HL-60 (cell line): ENCODE data around the gene NDUFS7.
"Not testable (repeated sequence)": the region's sequence is repeated elsewhere in the genome, so short reads cannot be mapped to it uniquely, and the experiment has no call there.

Experiments used
- DNase-seq, 2 experiments: peaks; one replicate each; pipeline ENCODE4 v3.0.0-alpha.2; 2010 to 2020; ENCODE audit warnings: low read depth in 1 of 2, low spot score in 1 of 2
- H3K27ac ChIP-seq: fragments of 250-450 bp; sonication (Bioruptor Pico); replicated peaks from 2 replicates; pipeline ENCODE4 v1.5.1; 2020; ENCODE audit warnings: mild to moderate bottlenecking, moderate library complexity
- H3K27me3 ChIP-seq: fragments of 250-450 bp; sonication (Bioruptor Pico); 2 replicates; pipeline ENCODE4 v1.5.1; 2021; ENCODE audit warnings: mild to moderate bottlenecking, moderate library complexity; ENCODE audit not compliant: insufficient read depth, poor library complexity, severe bottlenecking
- H3K4me3 ChIP-seq: replicated peaks from 2 replicates; pipeline ENCODE4 v1.5.1; 2011; ENCODE audit warnings: mild to moderate bottlenecking, control low read depth, low read length; ENCODE audit not compliant: insufficient read depth
- GABPA ChIP-seq: IDR thresholded peaks from 2 replicates; pipeline ENCODE4 v1.6.1; 2012; ENCODE audit warnings: low read depth
- POLR2AphosphoS5 ChIP-seq: IDR thresholded peaks from 2 replicates; pipeline ENCODE4 v1.6.1; 2012; ENCODE audit warnings: low read depth
- SPI1 ChIP-seq: IDR thresholded peaks from 2 replicates; pipeline ENCODE4 v1.6.1; 2012; ENCODE audit warnings: low read depth, mild to moderate bottlenecking, borderline replicate concordance
- TF ChIP-seq, protein P1 (sequence below): IDR thresholded peaks from one replicate; pipeline ENCODE4 v1.5.1; 2011; ENCODE audit warnings: low read length, control low read depth, inconsistent platforms; ENCODE audit not compliant: insufficient read depth
- TF ChIP-seq, protein P2 (sequence below): IDR thresholded peaks from 2 replicates; pipeline ENCODE4 v1.6.1; 2012; ENCODE audit warnings: low read depth; ENCODE audit not compliant: insufficient replicate concordance

NDUFS7 gene

DNA sequence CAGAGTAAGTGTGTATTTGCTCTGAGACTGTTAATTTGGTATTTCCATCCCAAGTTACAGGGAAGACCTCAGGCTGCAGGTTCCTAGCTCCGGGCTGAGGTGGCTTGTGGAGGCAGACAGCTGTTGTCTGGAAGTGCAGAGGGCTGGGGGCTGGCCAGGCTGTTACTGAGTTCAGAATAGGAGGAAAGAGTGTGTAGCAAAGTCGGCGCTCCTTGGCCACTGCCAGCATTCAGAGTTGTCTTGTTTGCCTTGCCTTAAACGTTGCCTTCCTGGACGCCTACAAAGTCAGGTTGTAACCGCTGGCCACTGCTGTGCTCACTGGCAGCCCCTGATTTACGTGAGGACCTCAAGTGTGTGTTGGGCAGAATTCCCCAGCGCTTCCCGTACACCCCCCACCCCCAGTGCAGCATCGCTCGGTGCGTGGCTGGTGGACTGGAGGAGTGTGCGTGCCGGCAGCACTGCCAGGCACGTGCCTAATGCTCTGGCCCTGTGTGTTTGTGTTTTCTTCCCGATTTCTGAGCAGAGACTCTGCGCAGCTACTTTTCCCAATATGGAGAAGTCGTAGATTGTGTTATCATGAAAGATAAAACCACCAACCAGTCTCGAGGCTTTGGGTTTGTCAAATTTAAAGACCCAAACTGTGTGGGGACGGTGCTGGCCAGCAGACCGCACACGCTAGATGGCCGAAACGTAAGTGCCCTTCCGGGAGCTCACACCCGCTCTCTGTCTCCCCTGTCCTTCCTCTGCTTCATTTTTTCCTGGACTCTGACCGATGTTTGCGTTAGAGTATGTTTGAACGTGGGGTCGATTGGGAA, 34.2 kb downstream of the NDUFS7 start:
- no peak for TF ChIP-seq SPI1
- TF ChIP-seq, protein P1, sequence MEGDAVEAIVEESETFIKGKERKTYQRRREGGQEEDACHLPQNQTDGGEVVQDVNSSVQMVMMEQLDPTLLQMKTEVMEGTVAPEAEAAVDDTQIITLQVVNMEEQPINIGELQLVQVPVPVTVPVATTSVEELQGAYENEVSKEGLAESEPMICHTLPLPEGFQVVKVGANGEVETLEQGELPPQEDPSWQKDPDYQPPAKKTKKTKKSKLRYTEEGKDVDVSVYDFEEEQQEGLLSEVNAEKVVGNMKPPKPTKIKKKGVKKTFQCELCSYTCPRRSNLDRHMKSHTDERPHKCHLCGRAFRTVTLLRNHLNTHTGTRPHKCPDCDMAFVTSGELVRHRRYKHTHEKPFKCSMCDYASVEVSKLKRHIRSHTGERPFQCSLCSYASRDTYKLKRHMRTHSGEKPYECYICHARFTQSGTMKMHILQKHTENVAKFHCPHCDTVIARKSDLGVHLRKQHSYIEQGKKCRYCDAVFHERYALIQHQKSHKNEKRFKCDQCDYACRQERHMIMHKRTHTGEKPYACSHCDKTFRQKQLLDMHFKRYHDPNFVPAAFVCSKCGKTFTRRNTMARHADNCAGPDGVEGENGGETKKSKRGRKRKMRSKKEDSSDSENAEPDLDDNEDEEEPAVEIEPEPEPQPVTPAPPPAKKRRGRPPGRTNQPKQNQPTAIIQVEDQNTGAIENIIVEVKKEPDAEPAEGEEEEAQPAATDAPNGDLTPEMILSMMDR, result no peak
- TF ChIP-seq, protein P2, sequence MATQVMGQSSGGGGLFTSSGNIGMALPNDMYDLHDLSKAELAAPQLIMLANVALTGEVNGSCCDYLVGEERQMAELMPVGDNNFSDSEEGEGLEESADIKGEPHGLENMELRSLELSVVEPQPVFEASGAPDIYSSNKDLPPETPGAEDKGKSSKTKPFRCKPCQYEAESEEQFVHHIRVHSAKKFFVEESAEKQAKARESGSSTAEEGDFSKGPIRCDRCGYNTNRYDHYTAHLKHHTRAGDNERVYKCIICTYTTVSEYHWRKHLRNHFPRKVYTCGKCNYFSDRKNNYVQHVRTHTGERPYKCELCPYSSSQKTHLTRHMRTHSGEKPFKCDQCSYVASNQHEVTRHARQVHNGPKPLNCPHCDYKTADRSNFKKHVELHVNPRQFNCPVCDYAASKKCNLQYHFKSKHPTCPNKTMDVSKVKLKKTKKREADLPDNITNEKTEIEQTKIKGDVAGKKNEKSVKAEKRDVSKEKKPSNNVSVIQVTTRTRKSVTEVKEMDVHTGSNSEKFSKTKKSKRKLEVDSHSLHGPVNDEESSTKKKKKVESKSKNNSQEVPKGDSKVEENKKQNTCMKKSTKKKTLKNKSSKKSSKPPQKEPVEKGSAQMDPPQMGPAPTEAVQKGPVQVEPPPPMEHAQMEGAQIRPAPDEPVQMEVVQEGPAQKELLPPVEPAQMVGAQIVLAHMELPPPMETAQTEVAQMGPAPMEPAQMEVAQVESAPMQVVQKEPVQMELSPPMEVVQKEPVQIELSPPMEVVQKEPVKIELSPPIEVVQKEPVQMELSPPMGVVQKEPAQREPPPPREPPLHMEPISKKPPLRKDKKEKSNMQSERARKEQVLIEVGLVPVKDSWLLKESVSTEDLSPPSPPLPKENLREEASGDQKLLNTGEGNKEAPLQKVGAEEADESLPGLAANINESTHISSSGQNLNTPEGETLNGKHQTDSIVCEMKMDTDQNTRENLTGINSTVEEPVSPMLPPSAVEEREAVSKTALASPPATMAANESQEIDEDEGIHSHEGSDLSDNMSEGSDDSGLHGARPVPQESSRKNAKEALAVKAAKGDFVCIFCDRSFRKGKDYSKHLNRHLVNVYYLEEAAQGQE, result no peak
- TF ChIP-seq POLR2AphosphoS5, result no peak
- no peak for TF ChIP-seq GABPA
- no peak overlapping the region for H3K4me3 ChIP-seq
- H3K27ac ChIP-seq, result no peak overlapping the region
- DNase-seq, result no peak
- no peaks in the 10 kb centered on the region for H3K27me3 ChIP-seq

DNA sequence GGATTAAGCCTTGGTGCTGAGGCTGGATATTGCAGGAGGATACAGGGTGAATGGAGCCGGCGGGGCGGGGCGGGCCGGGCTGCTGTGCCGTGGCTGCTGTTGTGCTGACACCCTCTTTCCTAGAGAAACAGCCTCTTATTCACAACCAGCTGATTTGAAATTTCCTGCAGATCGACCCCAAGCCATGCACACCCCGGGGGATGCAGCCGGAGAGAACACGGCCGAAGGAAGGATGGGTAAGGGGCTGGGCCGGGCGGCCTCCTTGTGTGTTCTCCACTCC, 34.7 kb downstream of the NDUFS7 start:
- Histone ChIP-seq H3K27ac (no peak overlapping the region), H3K27me3 (no peaks in the 10 kb centered on the region)

DNA sequence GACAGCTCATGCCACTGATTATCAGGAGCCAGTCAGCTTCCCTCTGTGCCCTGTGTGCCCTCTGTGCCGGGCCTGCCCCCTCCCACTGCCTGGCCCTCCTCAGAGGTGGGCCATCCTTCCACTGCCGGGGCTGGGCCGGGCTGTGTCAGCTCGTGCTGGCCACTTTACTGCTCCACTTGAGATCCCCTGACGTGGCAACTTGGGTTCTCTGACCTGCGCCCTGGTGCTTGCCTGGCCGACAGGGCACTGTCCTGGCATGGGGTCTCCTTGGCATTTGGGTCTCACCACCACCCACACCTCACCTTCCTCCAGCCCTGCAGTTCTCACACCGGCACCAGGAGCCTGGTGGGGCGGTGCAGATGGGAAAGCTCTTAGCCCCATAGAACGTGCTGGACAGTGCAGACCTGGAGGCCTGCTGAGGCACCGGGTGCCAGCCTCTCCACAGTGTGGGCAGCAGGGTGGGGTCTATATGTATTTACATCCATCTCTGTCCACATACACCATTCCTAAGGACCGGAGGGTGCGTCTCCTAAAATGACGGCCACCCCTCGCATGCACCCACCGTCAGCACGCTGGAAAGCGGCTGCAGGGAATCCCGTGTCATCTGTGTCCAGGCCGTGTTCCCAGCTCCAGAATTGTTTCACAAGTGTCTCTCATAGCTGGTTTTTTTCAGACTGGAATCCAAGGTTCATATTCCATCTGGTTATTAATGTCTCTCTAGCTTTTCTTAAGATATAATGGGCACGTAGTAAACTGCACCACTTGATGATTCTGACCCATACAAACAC, 35.4 kb downstream of the NDUFS7 start:
- H3K27me3 ChIP-seq, result no peaks in the 10 kb centered on the region
- DNase-seq, result no peak
- H3K4me3 ChIP-seq, result no peak overlapping the region
- no peak for TF ChIP-seq SPI1
- no peak for TF ChIP-seq GABPA
- no peak for TF ChIP-seq POLR2AphosphoS5
- TF ChIP-seq, protein P1, result no peak
- TF ChIP-seq, protein P2, result no peak
- no peak overlapping the region for H3K27ac ChIP-seq

More for the DNA sequence above, 34.7 kb downstream of the NDUFS7 start:
- no peak for DNase-seq
- no peak overlapping the region for H3K4me3 ChIP-seq
- TF ChIP-seq GABPA (no peak), POLR2AphosphoS5 (no peak), SPI1 (no peak)
- TF ChIP-seq, protein P2, result no peak
- TF ChIP-seq, protein P1, result no peak

DNA sequence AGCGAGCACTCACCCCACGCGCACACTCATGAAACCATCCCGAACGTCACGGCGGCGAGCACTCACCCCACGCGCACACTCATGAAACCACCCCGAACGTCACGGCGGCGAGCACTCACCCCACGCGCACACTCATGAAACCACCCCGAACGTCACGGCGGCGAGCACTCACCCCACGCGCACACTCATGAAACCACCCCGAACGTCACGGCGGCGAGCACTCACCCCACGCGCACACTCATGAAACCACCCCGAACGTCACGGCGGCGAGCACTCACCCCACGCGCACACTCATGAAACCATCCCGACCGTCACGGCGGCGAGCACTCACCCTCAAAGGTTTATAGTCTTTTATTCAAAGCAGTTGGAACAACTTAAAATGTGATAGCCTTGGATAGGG, 36.4 kb downstream of the NDUFS7 start:
- not testable (repeated sequence) for H3K27me3 ChIP-seq, DNase-seq, H3K27ac ChIP-seq

More for the DNA sequence above, 36.4 kb downstream of the NDUFS7 start:
- H3K4me3 ChIP-seq, result not testable (repeated sequence)
